ENCODE results near the gene ARHGAP21.

The ARHGAP21 gene

DNA sequence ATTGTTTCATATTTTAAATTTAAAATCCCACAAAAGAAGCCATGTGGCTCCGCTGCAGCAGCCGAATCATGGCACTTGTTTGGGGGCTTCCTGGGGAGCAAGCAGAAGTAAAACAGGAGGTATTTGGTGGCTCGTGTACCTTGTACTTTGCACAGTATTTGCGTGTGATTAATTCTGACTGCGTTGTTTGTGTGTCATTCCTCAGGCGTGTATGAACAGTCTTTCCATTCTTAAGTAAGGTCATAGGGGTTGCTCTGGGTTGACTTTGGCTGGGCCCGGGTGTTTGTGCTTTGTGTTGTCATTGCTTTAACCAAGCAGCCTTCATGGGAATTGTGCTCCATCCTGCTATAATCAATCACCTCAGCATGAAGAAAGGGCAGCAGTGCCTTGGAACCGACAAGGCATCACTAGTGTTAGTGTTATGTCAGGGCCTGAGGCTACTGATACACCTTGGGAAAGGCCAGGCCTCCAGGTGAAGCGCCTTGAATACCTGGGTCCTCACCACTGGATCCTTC is 182.4 kb downstream of the ARHGAP21 start:
- no peak for TF ChIP-seq CTCF (IDR thresholded peaks at IDR 0.05; ENCODE audit: borderline replicate concordance, control extremely low read depth, extremely low read depth, insufficient read depth, missing control alignments)
- in situ Hi-C loops (cut with MboI; ENCODE audit: low sequenced_read_pairs, unreplicated experiment), result no loop called here
- no peak for DNase-seq (ENCODE audit: low spot score)

DNA sequence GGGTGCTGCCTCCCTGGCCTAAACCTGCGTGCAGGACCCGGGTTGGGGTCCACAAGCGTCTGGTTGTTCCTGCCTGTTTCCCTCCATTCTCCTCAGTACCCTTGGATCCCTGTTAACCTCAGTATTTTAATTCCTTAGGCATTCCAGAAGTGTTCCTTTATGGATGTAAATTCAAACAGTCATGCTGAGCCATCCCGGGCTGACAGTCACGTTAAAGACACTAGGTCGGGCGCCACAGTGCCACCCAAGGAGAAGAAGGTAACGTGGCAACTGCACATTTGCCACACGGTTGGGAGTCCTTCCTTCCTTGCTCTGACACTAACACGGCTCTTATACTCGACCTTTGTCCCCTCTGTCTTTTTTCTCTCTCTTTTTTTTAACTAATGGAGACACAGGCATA is 187.1 kb downstream of the ARHGAP21 start:
- TF ChIP-seq CTCF (IDR thresholded peaks at IDR 0.05; ENCODE audit: borderline replicate concordance, control extremely low read depth, extremely low read depth, insufficient read depth, missing control alignments), result no peak
- DNase-seq (ENCODE audit: low spot score), result no peak
- in situ Hi-C loops (cut with MboI; ENCODE audit: low sequenced_read_pairs, unreplicated experiment), result no loop called here

- no peak for TF ChIP-seq CTCF (IDR thresholded peaks at IDR 0.05; ENCODE audit: borderline replicate concordance, control extremely low read depth, extremely low read depth, insufficient read depth, missing control alignments)
Observed at GRCh38 chr10:24533981-24534380, 189.7 kb downstream of the ARHGAP21 start.

More at GRCh38 chr10:24533981-24534380, 189.7 kb downstream of the ARHGAP21 start:
- in situ Hi-C loops (cut with MboI; ENCODE audit: low sequenced_read_pairs, unreplicated experiment), result no loop called here
- DNase-seq (ENCODE audit: low spot score), result no peak
